OCI-LY3 (cell line): Measurements from ENCODE around the gene GUK1.

ENCODE experiments used
- EZH2phosphoT487 ChIP-seq: fragments of 200-600 bp; shearing (Covaris generic); IDR thresholded peaks from 2 replicates; pipeline ENCODE4 v1.6.1; 2018; ENCODE audit warnings: antibody characterized with exemption, mixed run types, low read depth
- TF ChIP-seq, protein P1 (sequence below): fragments of 200-600, 300-600 bp; sonication (generic); IDR thresholded peaks from 2 replicates; pipeline ENCODE4 v1.5.1; 2014; ENCODE audit warnings: antibody characterized with exemption, low read length, low read depth

DNA sequence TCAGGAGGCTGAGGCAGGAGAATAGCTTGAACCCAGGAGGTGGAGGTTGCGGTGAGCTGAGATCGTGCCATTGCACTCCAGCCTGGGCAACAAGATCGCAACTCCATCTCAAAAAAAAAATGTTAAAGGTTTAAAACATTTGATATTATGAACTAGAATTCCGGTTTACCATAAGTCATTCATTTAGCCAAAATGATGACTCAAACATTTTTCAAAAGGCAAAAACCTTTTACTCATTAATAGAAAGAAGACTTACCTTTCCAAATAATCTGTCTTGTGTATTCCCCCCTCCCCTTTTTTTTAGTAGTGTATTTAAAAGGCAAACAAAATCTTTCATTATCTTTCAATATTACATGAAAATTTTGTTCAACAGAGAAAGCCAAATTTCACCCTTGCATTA is 22.7 kb upstream of the GUK1 start:
- TF ChIP-seq, protein P1, sequence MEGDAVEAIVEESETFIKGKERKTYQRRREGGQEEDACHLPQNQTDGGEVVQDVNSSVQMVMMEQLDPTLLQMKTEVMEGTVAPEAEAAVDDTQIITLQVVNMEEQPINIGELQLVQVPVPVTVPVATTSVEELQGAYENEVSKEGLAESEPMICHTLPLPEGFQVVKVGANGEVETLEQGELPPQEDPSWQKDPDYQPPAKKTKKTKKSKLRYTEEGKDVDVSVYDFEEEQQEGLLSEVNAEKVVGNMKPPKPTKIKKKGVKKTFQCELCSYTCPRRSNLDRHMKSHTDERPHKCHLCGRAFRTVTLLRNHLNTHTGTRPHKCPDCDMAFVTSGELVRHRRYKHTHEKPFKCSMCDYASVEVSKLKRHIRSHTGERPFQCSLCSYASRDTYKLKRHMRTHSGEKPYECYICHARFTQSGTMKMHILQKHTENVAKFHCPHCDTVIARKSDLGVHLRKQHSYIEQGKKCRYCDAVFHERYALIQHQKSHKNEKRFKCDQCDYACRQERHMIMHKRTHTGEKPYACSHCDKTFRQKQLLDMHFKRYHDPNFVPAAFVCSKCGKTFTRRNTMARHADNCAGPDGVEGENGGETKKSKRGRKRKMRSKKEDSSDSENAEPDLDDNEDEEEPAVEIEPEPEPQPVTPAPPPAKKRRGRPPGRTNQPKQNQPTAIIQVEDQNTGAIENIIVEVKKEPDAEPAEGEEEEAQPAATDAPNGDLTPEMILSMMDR: no peak
- no peak for TF ChIP-seq EZH2phosphoT487
